ENCODE results near the gene ACVRL1. TPM values are rescaled to one million over a fixed set of nuclear protein-coding genes. Genes with fewer than 3 reads are reported as not detected.

The ACVRL1 gene
- total RNA-seq, 2 experiments from 2014 or later, result not detected

DNA sequence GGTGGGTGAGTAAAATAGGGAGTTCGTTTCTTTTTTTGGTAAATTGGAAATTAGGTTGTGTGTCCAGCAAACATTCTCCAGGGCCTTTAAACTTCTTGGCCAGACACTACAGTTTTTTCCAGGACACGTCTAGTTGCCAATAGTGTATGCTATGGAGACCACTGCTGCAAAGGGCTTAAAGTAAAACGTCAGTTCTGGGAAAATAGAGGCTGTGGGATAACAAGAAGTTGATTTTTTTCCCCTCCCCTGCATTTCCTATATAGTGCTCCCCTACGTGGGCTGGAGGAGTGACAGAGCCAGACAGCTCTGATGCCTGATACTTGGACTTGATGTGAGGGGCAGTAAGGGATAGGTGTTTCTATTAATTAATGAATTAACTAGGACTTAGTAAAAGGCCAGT, 46.6 kb downstream of the ACVRL1 start:
- DNase-seq, result no peak
- CTCF ChIA-PET, result interaction anchor here (1.5 to 3.2 kb wide), 4 partner anchors 13 to 79 kb away, joined by 4 to 20 read pairs (median 8); no protein-coding TSS in a partner anchor
- Mint-ChIP-seq H3K27me3 (ENCODE audit: low read depth) (peaks cover 15% of the 10 kb centered on the region), H3K4me3 (no peak overlapping the region), H3K36me3 (ENCODE audit: low read depth) (no peaks in the 10 kb centered on the region), H3K4me1 (ENCODE audit: low read depth) (peaks cover 27% of the 10 kb centered on the region), H3K27ac (no peak overlapping the region), H3K9me3 (ENCODE audit: insufficient read depth) (no peaks in the 10 kb centered on the region)
- ATAC-seq, result no peak
- POLR2A ChIA-PET, result no interaction called here

DNA sequence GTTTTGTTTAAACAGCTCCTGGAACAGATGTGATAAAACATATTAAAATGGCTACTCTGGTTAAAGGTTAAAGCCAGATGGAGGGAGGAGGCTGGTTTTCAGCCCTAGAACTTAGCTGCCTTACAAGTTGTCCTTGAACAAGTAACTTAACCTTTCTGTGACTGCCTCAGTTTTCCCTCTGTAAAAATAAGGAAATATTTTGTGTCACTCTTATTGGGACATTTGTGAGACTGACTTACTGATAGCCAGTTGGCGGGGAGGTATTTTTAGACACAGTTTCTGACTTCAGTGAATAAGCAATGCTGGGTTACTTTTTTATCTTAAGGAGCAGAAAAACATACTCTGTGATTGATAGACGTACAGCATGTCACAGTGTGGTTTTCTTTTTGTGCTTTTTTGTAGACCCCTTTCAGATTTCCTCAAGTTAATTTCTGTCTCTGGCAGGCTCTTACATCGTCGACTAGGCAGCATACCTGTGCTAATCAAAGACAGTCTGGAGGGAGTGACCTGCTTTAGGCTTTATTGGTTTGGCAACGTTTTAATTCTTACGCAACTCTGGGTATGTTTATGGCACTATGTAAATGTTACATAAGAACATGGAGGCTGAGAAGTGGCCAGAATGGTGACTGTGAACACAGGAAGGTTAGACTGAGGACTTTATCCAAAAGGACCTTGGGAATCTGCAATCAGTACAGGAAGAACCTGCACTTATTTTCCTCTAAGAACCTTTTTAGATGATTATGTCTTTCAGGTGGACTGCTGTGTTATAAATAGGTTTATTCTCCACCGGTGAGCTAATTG, 47.5 kb downstream of the ACVRL1 start:
- H3K9me3 Mint-ChIP-seq (ENCODE audit: insufficient read depth), result no peaks in the 10 kb centered on the region
- POLR2A ChIA-PET, result no interaction called here
- peaks cover 27% of the 10 kb centered on the region for H3K4me1 Mint-ChIP-seq (ENCODE audit: low read depth)
- DNase-seq (no peak), ATAC-seq (no peak)
- peaks cover 11% of the 10 kb centered on the region for H3K27me3 Mint-ChIP-seq (ENCODE audit: low read depth)
- H3K36me3 Mint-ChIP-seq (ENCODE audit: low read depth), result no peaks in the 10 kb centered on the region
- CTCF ChIA-PET, result interaction anchor here (1.5 to 3.2 kb wide), 4 partner anchors 12 to 78 kb away, joined by 4 to 20 read pairs (median 8); no protein-coding TSS in a partner anchor
- no peak overlapping the region for H3K27ac Mint-ChIP-seq
- H3K4me3 Mint-ChIP-seq, result no peak overlapping the region

DNA sequence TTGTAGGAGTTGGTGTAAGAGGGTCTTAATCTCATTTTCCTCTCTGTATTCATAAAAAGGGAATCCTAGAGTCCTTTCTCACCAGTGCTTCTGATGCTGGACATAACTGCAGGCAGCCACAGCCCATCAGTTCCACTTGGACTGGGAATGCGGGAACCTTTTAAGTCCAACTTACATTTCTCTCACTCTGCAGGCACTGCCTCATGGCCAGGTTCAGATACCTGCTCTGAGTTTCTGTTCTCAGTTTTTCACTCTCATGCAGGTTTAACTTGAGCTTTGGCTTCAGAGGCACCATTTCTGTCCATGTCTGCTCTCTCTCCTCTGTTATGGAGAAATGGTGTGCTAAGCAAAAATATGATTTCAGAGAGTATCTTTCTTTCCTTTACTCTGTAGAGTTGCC, 48.4 kb downstream of the ACVRL1 start:
- DNase-seq (no peak), ATAC-seq (no peak)
- Mint-ChIP-seq H3K36me3 (ENCODE audit: low read depth) (no peaks in the 10 kb centered on the region), H3K4me3 (no peak overlapping the region), H3K4me1 (ENCODE audit: low read depth) (peaks cover 27% of the 10 kb centered on the region), H3K27ac (no peak overlapping the region), H3K27me3 (ENCODE audit: low read depth) (peaks cover 6% of the 10 kb centered on the region), H3K9me3 (ENCODE audit: insufficient read depth) (no peaks in the 10 kb centered on the region)
- ChIA-PET CTCF (interaction anchor here (1.5 to 3.2 kb wide), 4 partner anchors 11 to 77 kb away, joined by 4 to 20 read pairs (median 8); no protein-coding TSS in a partner anchor), POLR2A (no interaction called here)

DNA sequence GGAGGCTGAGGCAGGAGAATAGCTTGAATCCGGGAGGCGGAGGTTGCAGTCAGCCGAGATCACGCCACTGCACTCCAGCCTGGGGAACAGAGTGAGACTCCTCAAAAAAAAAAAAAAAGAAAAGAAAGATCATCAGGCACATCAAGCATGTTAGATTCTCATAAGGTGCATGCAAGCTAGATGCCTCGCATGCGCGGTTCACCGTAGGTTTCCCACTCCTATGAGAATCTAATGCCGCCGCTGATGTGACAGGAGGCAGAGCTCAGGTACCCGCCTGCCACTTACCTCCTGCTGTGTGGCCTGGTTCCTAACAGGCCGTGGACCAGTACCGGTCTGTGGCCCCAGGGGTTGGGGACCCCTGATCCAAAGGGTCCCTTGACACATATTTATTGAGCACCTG, 51.2 kb downstream of the ACVRL1 start:
- Mint-ChIP-seq H3K4me3 (no peak overlapping the region), H3K4me1 (ENCODE audit: low read depth) (peaks cover 18% of the 10 kb centered on the region), H3K27ac (no peak overlapping the region), H3K36me3 (ENCODE audit: low read depth) (no peaks in the 10 kb centered on the region), H3K27me3 (ENCODE audit: low read depth) (peaks cover 1% of the 10 kb centered on the region), H3K9me3 (ENCODE audit: insufficient read depth) (no peaks in the 10 kb centered on the region)
- ATAC-seq, result no peak
- POLR2A ChIA-PET, result interaction anchor here (0.6 to 0.9 kb wide), 2 partner anchors 12 to 73 kb away, joined by 3 read pairs; no protein-coding TSS in a partner anchor
- no peak for DNase-seq
- CTCF ChIA-PET, result interaction anchor here (1.0 to 4.4 kb wide), 4 partner anchors 12 to 138 kb away, joined by 4 to 62 read pairs (median 6); no protein-coding TSS in a partner anchor

- no peak for ATAC-seq
- H3K4me1 Mint-ChIP-seq (ENCODE audit: low read depth), result peaks cover 11% of the 10 kb centered on the region
- peaks cover 1% of the 10 kb centered on the region for H3K27me3 Mint-ChIP-seq (ENCODE audit: low read depth)
- H3K4me3 Mint-ChIP-seq, result no peak overlapping the region
- H3K27ac Mint-ChIP-seq, result no peak overlapping the region
- CTCF ChIA-PET, result interaction anchor here (1.0 to 4.4 kb wide), 3 partner anchors 12 to 139 kb away, joined by 4 to 62 read pairs (median 4); no protein-coding TSS in a partner anchor
- no peaks in the 10 kb centered on the region for H3K9me3 Mint-ChIP-seq (ENCODE audit: insufficient read depth)
- DNase-seq, result no peak
- no peaks in the 10 kb centered on the region for H3K36me3 Mint-ChIP-seq (ENCODE audit: low read depth)
- POLR2A ChIA-PET, result no interaction called here
Observed at GRCh38 chr12:51959211-51959610, 51.9 kb downstream of the ACVRL1 start.

- H3K36me3 Mint-ChIP-seq (ENCODE audit: low read depth), result peaks cover 2% of the 10 kb centered on the region
- no peak for ATAC-seq
- H3K27me3 Mint-ChIP-seq (ENCODE audit: low read depth), result peaks cover 4% of the 10 kb centered on the region
- peaks cover 7% of the 10 kb centered on the region for H3K4me1 Mint-ChIP-seq (ENCODE audit: low read depth)
- no peak overlapping the region for H3K27ac Mint-ChIP-seq
- DNase-seq, result no peak
- ChIA-PET POLR2A (no interaction called here), CTCF (interaction anchor here (1.0 to 4.4 kb wide), 3 partner anchors 11 to 139 kb away, joined by 3 to 62 read pairs (median 3); no protein-coding TSS in a partner anchor)
- no peaks in the 10 kb centered on the region for H3K9me3 Mint-ChIP-seq (ENCODE audit: insufficient read depth)
- no peak overlapping the region for H3K4me3 Mint-ChIP-seq
Observed at GRCh38 chr12:51959921-51960320, 52.6 kb downstream of the ACVRL1 start.

- peaks cover 2% of the 10 kb centered on the region for H3K27me3 Mint-ChIP-seq (ENCODE audit: low read depth)
- no peak for ATAC-seq
- ChIA-PET POLR2A (no interaction called here), CTCF (interaction anchor here (1.0 to 4.4 kb wide), 3 partner anchors 11 to 140 kb away, joined by 3 to 62 read pairs (median 3); no protein-coding TSS in a partner anchor)
- H3K4me3 Mint-ChIP-seq, result no peak overlapping the region
- H3K4me1 Mint-ChIP-seq (ENCODE audit: low read depth), result peaks cover 7% of the 10 kb centered on the region
- peaks cover 3% of the 10 kb centered on the region for H3K36me3 Mint-ChIP-seq (ENCODE audit: low read depth)
- no peak for DNase-seq
- no peak overlapping the region for H3K27ac Mint-ChIP-seq
- H3K9me3 Mint-ChIP-seq (ENCODE audit: insufficient read depth), result no peaks in the 10 kb centered on the region
Observed at GRCh38 chr12:51960488-51960887, 53.2 kb downstream of the ACVRL1 start.

DNA sequence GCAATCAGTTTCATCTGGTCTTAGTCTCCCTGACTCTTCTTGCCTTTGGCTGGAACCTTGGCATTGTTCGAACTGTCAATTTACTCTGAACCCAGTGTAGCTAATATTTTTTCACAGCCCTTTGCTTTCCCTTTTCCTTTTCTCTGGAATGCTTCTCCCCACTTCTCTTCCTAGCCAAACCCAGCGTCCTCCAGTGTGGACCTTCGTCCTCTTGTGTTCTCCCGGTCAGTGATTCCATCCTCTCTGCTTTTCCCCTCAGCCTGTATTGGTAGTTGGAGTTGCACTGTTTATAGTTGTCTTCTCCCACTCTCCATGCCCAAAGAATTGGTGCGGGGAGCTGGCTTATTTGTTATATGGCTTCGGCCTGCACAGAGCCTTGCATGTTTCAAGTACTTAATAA, 53.6 kb downstream of the ACVRL1 start:
- H3K4me3 Mint-ChIP-seq, result no peak overlapping the region
- H3K9me3 Mint-ChIP-seq (ENCODE audit: insufficient read depth), result no peaks in the 10 kb centered on the region
- peaks cover 5% of the 10 kb centered on the region for H3K36me3 Mint-ChIP-seq (ENCODE audit: low read depth)
- H3K4me1 Mint-ChIP-seq (ENCODE audit: low read depth), result peaks cover 5% of the 10 kb centered on the region
- DNase-seq, result no peak
- ChIA-PET CTCF (interaction anchor here (1.0 to 4.4 kb wide), 4 partner anchors 10 to 140 kb away, joined by 3 to 62 read pairs (median 5); no protein-coding TSS in a partner anchor), POLR2A (no interaction called here)
- H3K27me3 Mint-ChIP-seq (ENCODE audit: low read depth), result peaks cover 2% of the 10 kb centered on the region
- ATAC-seq, result no peak
- no peak overlapping the region for H3K27ac Mint-ChIP-seq

DNA sequence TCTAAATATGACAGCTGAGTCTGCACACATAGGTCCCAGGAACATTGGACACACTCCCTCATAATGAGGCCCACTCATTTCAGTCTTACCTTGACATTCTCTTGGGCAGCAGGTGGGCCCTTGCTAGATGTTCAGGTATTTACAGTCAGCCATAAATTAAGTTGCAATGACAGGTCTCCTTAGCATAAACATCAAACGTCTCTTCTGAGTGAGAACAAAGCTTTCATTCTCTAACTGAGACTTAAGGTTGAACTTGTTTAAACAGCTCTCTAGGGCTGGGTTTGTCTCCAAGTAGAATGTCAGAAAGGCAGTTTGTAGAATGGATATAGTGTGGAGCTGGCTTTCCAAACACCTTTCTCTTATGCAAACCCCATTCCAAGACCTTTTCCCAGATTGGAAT, 54.5 kb downstream of the ACVRL1 start:
- ChIA-PET POLR2A (interaction anchor here (0.6 kb wide), 1 partner anchor 968 kb away, joined by 5 read pairs; no protein-coding TSS in a partner anchor), CTCF (interaction anchor here (0.8 to 4.4 kb wide), 9 partner anchors 9 to 87 kb away, joined by 3 to 62 read pairs (median 3); no protein-coding TSS in a partner anchor)
- no peak overlapping the region for H3K4me3 Mint-ChIP-seq
- no peak for DNase-seq
- ATAC-seq, result no peak
- peaks cover 5% of the 10 kb centered on the region for H3K36me3 Mint-ChIP-seq (ENCODE audit: low read depth)
- H3K27me3 Mint-ChIP-seq (ENCODE audit: low read depth), result peaks cover 2% of the 10 kb centered on the region
- H3K4me1 Mint-ChIP-seq (ENCODE audit: low read depth), result peaks cover 5% of the 10 kb centered on the region
- no peak overlapping the region for H3K27ac Mint-ChIP-seq
- no peaks in the 10 kb centered on the region for H3K9me3 Mint-ChIP-seq (ENCODE audit: insufficient read depth)

DNA sequence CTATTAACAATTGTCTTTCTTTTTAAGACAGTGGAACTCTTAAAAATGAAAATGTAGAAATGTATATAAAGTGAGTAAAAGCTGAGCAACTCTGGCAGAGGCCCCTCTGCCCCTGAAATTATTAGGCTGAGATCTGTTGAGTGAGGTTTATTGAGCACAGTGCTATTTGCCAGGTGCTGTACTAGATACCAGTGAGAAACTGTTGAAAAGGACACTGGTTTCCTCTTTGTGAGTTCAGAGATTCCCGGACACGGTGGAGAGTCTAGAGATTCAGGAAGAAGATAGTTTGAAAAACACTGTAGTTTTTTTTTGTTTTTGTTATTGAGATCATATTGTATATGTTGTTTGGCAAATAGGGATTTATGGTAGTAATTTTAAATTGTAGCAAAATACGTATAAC, 55.4 kb downstream of the ACVRL1 start:
- Mint-ChIP-seq H3K9me3 (ENCODE audit: insufficient read depth) (no peaks in the 10 kb centered on the region), H3K4me3 (no peak overlapping the region), H3K27ac (no peak overlapping the region), H3K27me3 (ENCODE audit: low read depth) (peaks cover 2% of the 10 kb centered on the region), H3K36me3 (ENCODE audit: low read depth) (peaks cover 5% of the 10 kb centered on the region), H3K4me1 (ENCODE audit: low read depth) (peaks cover 5% of the 10 kb centered on the region)
- POLR2A ChIA-PET, result no interaction called here
- no peak for ATAC-seq
- CTCF ChIA-PET, result interaction anchor here (1.0 to 4.4 kb wide), 5 partner anchors 9 to 88 kb away, joined by 3 to 62 read pairs (median 4); no protein-coding TSS in a partner anchor
- no peak for DNase-seq

DNA sequence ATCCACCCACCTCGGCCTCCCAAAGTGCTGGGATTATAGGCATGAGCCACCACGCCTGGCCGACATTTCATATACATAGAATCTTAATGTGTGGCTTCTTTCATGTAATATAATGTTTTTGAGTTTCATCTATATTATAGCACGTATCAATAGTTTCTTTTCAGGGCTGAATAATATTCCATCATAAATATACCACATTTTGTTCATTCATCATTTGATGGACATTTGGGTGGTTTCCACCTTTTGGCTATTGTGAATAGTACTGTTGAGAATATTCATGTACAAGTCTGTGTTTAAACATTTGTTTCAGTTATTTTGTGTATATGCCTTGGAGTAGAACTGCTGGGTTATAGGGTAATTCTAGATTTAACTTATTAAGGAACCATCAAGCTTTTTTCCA, 56.2 kb downstream of the ACVRL1 start:
- ChIA-PET CTCF (no interaction called here), POLR2A (no interaction called here)
- peaks cover 5% of the 10 kb centered on the region for H3K36me3 Mint-ChIP-seq (ENCODE audit: low read depth)
- peaks cover 5% of the 10 kb centered on the region for H3K4me1 Mint-ChIP-seq (ENCODE audit: low read depth)
- H3K27me3 Mint-ChIP-seq (ENCODE audit: low read depth), result peaks cover 4% of the 10 kb centered on the region
- no peaks in the 10 kb centered on the region for H3K9me3 Mint-ChIP-seq (ENCODE audit: insufficient read depth)
- DNase-seq (no peak), ATAC-seq (no peak)
- no peak overlapping the region for H3K27ac Mint-ChIP-seq
- no peak overlapping the region for H3K4me3 Mint-ChIP-seq

DNA sequence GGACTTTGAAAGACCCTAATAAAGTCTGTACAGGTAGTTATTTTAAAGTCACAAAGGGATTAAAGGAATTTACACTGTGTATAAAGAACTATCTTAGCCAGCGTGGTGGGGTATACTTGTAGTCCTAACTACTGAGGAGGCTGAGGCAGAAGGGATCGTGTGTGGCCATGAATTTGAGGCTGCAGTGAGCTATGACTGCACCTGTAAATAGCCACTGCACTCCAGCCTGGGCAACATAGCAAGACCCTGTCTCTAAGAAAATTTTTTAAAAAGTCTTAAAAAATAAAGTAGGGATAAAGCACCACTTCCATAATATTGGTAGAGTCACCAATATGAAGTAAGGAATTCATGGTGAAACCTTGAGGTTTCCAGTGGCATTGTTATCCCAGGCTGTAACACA, 62.3 kb downstream of the ACVRL1 start:
- no peak overlapping the region for H3K4me3 Mint-ChIP-seq
- ATAC-seq (no peak), DNase-seq (no peak)
- H3K4me1 Mint-ChIP-seq (ENCODE audit: low read depth), result peaks cover 48% of the 10 kb centered on the region
- ChIA-PET CTCF (interaction anchor here (1.0 to 4.0 kb wide), 11 partner anchors 9 to 61 kb away, joined by 3 to 62 read pairs (median 11); partner anchors contain the start of gene ACVR1B), POLR2A (no interaction called here)
- peaks cover 3% of the 10 kb centered on the region for H3K36me3 Mint-ChIP-seq (ENCODE audit: low read depth)
- peaks cover 8% of the 10 kb centered on the region for H3K27me3 Mint-ChIP-seq (ENCODE audit: low read depth)
- no peaks in the 10 kb centered on the region for H3K9me3 Mint-ChIP-seq (ENCODE audit: insufficient read depth)
- H3K27ac Mint-ChIP-seq, result no peak overlapping the region

All from activated CD8-positive, alpha-beta T cell treated with anti-CD3 and anti-CD28 coated beads, Interleukin-2, amount 10 ng/mL, durations not matched to agents 7 days and 5 days (primary cell).